Mesothelial cell of epicardium (in vitro differentiated cells): ENCODE results near the gene KLHL26. TPM values are rescaled to one million over a fixed set of nuclear protein-coding genes. Genes with fewer than 3 reads are reported as not detected.

Experiments used
- DNase-seq, 2 experiments: peaks; one replicate each; pipeline ENCODE4 v3.0.0; 2021; ENCODE audit warnings: low spot score in 2 of 2; ENCODE audit not compliant: unreplicated experiment in 2 of 2
- H3K27ac Mint-ChIP-seq: 2 replicates; pipeline ENCODE4 v1.8.0; 2021; ENCODE audit warnings: mixed read lengths
- H3K27me3 Mint-ChIP-seq: 2 replicates; pipeline ENCODE4 v1.8.0; 2021; ENCODE audit warnings: low read depth, mixed read lengths
- H3K36me3 Mint-ChIP-seq: 2 replicates; pipeline ENCODE4 v1.8.0; 2021; ENCODE audit warnings: mixed read lengths
- H3K4me1 Mint-ChIP-seq: 2 replicates; pipeline ENCODE4 v1.8.0; 2021; ENCODE audit warnings: mixed read lengths
- H3K4me3 Mint-ChIP-seq: 2 replicates; pipeline ENCODE4 v1.8.0; 2021; ENCODE audit warnings: mild to moderate bottlenecking, moderate library complexity, mixed read lengths
- H3K9me3 Mint-ChIP-seq: 2 replicates; pipeline ENCODE4 v1.8.0; 2021; ENCODE audit warnings: mixed read lengths
- total RNA-seq: library from RNA; stranded (reverse); gene quantifications from 3 replicates; pipeline ENCODE4 v1.2.1, GENCODE V29; 2021
- TF ChIP-seq, protein P1 (sequence below): fragments of 200-600 bp; sonication (generic); IDR thresholded peaks from one replicate; pipeline ENCODE4 v1.5.0; 2021; ENCODE audit warnings: antibody characterized with exemption; ENCODE audit not compliant: unreplicated experiment

KLHL26 gene, protein sequence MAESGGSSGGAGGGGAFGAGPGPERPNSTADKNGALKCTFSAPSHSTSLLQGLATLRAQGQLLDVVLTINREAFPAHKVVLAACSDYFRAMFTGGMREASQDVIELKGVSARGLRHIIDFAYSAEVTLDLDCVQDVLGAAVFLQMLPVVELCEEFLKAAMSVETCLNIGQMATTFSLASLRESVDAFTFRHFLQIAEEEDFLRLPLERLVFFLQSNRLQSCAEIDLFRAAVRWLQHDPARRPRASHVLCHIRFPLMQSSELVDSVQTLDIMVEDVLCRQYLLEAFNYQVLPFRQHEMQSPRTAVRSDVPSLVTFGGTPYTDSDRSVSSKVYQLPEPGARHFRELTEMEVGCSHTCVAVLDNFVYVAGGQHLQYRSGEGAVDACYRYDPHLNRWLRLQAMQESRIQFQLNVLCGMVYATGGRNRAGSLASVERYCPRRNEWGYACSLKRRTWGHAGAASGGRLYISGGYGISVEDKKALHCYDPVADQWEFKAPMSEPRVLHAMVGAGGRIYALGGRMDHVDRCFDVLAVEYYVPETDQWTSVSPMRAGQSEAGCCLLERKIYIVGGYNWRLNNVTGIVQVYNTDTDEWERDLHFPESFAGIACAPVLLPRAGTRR
- 12.0 to 13.2 TPM (median 12.6 TPM) in 3 replicates for total RNA-seq

DNA sequence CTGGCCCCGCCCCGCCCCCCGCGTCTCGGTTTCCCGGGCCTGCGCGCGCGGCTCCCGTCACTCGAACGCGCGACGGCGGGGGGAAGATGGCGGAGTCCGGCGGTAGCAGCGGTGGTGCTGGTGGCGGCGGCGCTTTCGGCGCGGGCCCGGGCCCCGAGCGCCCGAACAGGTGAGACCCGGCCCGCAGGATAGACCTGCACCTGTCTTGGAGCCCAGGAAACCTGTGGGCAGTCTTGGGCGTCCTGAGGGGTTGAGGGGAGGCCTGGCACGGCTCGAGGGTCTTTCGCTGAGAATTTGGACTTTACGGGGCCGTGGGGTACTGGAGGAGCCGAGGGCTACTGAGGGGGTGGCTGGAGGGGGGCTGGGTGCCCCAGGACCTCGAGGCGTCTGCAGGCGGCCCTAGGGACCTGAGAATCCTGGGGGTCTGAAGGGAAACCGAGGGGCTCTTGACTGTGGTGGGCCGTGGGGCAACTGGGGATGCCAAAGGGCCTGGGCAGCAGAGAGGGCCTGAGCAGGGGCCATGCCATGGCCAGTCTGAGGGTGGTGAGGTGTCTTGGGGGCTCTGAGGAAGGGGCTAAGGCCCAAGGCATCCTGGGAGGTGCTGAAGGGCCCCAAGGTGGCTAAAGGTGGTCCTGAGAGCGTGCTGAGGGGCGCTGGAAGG lies at the start of gene KLHL26:
Gene KLHL26 (plus strand): TSS at position 60 of the 661 bp plus-strand sequence. CDS start 27 bp downstream, at position 87.
- no peaks in the 10 kb centered on the region for H3K9me3 Mint-ChIP-seq
- TF ChIP-seq, protein P1, sequence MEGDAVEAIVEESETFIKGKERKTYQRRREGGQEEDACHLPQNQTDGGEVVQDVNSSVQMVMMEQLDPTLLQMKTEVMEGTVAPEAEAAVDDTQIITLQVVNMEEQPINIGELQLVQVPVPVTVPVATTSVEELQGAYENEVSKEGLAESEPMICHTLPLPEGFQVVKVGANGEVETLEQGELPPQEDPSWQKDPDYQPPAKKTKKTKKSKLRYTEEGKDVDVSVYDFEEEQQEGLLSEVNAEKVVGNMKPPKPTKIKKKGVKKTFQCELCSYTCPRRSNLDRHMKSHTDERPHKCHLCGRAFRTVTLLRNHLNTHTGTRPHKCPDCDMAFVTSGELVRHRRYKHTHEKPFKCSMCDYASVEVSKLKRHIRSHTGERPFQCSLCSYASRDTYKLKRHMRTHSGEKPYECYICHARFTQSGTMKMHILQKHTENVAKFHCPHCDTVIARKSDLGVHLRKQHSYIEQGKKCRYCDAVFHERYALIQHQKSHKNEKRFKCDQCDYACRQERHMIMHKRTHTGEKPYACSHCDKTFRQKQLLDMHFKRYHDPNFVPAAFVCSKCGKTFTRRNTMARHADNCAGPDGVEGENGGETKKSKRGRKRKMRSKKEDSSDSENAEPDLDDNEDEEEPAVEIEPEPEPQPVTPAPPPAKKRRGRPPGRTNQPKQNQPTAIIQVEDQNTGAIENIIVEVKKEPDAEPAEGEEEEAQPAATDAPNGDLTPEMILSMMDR, result no peak
- peaks cover 10% of the 10 kb centered on the region for H3K27me3 Mint-ChIP-seq
- H3K27ac Mint-ChIP-seq, result peak within 1 kb of the TSS; percentile 85
- DNase-seq, result no peak
- peaks cover 13% of the 10 kb centered on the region for H3K4me1 Mint-ChIP-seq
- H3K4me3 Mint-ChIP-seq, result peak within 1 kb of the TSS; percentile 82
- H3K36me3 Mint-ChIP-seq, result no peaks in the 10 kb centered on the region

DNA sequence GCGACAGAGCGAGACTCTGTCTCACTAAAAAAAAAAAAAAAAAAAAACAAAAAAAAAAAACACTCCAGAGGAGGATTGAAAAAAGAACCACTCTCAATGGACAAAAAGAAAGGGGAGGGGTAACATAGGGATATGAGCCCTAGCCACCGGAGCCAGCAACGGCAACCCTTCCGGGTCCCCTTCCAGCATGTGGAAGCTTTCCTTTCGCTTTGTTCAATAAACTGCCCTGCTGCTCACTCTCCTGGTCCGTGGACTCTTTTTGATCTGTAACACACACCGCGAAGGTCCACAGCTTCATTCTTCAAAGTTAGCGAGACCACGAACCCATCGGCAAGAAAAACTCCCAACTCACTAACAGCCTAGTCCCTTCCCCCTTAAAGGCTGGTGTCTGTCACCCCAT lies 49.3 kb upstream of the KLHL26 start:
- Mint-ChIP-seq H3K4me3 (no peak overlapping the region), H3K27me3 (peaks cover 9% of the 10 kb centered on the region), H3K9me3 (no peaks in the 10 kb centered on the region), H3K36me3 (peaks cover 2% of the 10 kb centered on the region), H3K27ac (peak overlapping the region; percentile 83), H3K4me1 (peaks cover 20% of the 10 kb centered on the region)
- TF ChIP-seq, protein P1, result no peak
- no peak for DNase-seq

DNA sequence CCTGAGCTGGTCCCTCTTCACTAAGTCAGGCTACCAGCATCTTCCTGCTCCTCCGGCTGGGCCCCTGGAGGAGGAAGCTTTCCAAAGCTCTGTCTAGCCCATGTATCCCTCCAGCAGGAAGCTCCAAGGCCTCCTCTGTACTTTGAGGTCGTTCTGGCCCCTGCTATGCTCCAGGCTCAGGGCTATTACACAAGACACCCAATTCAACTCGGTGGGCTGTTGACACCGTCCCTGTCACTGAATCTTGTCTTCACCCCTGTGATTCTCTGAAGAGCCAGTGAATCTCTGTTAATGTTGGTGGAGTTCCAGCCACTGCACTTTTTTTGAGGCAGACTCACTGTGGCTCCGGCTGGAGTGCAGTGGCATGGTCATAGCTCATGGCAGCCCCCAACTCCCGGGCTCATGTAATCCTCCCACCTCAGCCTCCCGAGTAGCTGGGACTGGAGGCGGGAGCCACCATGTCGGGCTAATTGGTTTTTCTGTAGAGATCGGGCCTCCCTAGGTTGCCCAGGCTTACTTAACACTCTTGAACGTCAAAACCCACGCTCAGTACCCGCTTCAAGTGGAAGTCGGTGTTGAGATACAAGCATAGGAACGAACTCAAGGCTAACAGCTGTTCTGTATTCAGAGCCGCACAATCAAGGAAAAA lies 48.7 kb upstream of the KLHL26 start:
- TF ChIP-seq, protein P1, result no peak
- DNase-seq, result no peak
- H3K4me1 Mint-ChIP-seq, result peaks cover 20% of the 10 kb centered on the region
- peak overlapping the region; percentile 73 for H3K4me3 Mint-ChIP-seq
- peaks cover 7% of the 10 kb centered on the region for H3K27me3 Mint-ChIP-seq
- peak overlapping the region; percentile 83 for H3K27ac Mint-ChIP-seq
- peaks cover 2% of the 10 kb centered on the region for H3K36me3 Mint-ChIP-seq
- H3K9me3 Mint-ChIP-seq, result no peaks in the 10 kb centered on the region

DNA sequence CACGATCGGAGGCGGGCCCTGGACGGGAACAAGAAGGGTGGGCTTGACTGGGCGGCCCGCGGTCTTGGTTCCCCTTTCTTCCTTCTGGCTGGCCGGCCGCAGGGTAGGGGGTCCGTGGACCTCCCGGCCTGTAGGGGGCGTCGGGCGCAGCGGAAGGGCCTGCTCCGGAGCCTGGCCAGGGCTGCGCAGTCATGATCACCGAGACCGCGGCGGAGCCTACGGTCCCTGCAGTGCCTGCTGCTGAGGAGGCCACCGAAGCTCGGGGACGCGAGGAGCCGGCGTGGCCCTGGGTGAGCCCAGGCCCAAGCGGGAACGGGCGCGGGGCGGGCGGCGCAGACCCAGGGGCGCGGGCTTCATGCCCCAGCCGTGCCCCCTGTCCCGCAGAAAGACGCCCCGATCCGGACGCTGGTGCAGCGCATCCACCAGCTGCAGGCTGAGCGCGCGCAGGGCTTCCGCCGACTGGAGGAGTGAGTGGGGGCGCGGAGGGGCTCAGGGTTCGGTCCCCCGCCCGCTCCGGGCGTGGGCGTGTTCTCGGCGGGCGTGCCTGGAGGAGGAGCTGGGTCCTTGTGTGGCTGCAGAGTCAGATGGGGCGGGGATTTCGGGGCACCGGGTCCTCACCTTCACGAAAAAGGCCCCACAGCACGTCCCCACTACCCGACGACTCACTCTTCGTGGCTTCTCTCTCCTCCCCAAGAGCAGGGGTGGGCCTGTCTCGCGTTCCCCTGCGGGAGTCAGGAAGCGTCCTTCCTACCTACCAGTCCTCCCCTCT lies 48.0 kb upstream of the KLHL26 start, which contains the start of gene REX1BD:
Gene REX1BD (plus strand): TSS at position 188 of the 769 bp plus-strand sequence. CDS start 4 bp downstream, at position 192.
- Mint-ChIP-seq H3K4me3 (peak within 1 kb of the TSS; percentile 73), H3K27ac (peak within 1 kb of the TSS; percentile 88), H3K27me3 (peaks cover 11% of the 10 kb centered on the region), H3K36me3 (peaks cover 2% of the 10 kb centered on the region), H3K9me3 (no peaks in the 10 kb centered on the region), H3K4me1 (peaks cover 23% of the 10 kb centered on the region)
- TF ChIP-seq, protein P1, result peak; percentile 87
- DNase-seq, result peak; percentile 72 to 86
